GM21619 (cell line): Measurements from ENCODE around the gene SNX30.

Experiments used
- ATAC-seq: cut with Tn5 transposase; IDR thresholded peaks from one replicate; pipeline ENCODE4 v1.9.1; 2021; ENCODE audit not compliant: unreplicated experiment

Gene SNX30

DNA sequence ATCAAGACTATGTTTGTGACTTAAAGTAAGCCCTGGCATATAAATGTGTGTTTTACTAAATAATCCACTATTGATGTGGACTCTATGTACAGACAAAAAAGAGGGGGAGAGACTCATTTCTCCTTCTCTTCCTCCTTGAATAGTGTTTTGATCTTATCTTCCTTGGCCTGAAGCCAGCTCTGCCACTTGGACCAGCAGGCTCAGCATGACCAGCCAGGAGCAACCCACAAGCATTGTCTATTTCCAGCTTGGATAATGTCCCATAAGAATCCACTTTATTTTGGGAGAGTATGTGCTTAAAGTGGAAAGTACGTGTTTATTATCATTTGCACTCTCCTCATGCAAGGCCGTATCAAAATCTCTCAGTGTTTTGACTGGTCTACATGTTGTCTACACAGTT lies 164.0 kb downstream of the SNX30 start:
- ATAC-seq = no peak

- no peak for ATAC-seq
Measured at GRCh38 chr9:112917047-112917986, 166.8 kb downstream of the SNX30 start.

DNA sequence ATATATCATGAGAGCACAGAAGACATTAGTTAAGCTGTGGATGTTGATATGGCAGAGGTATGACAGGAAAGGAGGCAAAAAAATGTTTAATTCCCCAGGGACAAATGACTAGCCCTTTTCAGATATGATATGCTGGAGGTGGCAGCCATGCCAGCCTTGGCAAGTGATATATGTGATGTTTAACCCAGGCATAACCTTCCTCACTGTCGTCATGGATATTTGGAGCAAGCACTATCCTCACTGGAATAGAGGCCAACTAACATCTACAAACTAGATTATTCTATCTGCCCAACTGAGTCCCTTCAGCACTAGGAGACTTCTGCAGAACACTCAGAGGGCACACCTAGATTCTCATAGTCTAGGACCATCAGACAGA lies 167.4 kb downstream of the SNX30 start:
- ATAC-seq = no peak

DNA sequence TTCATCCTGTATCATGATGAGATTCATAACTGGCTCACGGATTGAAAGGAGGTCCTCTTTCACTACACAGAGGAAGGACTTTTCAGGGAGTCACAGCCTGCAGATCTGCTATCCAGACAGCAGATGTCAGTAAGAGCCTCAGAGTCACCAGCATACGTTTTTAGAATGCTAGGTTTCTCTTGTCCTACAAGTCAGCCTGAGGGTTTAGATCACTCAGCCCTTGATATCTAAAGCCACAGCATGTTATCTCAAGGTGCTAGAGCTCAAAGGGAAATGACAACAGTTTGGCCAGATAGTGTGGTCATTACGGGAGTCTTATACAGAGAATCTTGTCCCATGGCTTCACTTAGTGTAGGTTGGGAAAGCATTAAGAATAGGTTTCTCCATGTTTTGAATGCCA lies 171.0 kb downstream of the SNX30 start:
- ATAC-seq = peak; percentile 60
